ENCODE data around the gene JPH3.

DNA sequence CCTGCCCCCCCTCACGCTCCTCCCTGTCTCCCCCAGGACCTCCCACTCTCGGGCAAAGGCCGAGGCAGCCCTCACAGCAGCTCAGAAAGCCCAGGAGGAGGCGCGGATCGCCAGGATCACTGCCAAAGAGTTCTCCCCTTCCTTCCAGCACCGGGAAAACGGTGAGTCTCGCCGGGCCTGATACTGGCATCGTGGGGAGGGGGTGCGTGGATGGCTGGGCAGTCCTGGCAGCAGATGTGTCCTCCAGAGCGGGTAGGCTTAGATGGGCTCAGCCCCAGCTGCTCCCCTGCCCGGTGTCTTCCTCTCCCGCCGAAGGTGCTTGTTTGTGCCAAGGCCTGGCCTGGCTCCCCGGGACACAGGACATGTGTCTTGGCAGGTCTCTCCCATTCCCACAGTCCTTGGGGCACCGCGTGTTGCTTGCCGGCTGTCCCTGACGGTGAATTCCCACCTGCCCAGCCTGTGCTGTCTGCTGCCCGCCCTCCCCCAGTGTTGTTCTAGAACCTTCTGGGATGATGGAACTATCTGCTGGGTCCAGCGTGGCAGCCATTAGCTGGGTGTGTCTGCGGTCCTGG is 81.9 kb downstream of the JPH3 start:
- TF ChIP-seq, protein P1, sequence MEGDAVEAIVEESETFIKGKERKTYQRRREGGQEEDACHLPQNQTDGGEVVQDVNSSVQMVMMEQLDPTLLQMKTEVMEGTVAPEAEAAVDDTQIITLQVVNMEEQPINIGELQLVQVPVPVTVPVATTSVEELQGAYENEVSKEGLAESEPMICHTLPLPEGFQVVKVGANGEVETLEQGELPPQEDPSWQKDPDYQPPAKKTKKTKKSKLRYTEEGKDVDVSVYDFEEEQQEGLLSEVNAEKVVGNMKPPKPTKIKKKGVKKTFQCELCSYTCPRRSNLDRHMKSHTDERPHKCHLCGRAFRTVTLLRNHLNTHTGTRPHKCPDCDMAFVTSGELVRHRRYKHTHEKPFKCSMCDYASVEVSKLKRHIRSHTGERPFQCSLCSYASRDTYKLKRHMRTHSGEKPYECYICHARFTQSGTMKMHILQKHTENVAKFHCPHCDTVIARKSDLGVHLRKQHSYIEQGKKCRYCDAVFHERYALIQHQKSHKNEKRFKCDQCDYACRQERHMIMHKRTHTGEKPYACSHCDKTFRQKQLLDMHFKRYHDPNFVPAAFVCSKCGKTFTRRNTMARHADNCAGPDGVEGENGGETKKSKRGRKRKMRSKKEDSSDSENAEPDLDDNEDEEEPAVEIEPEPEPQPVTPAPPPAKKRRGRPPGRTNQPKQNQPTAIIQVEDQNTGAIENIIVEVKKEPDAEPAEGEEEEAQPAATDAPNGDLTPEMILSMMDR (IDR thresholded peaks at IDR 0.05; ENCODE audit: low read depth, low read length, poor library complexity, severe bottlenecking) = no peak
- TF ChIP-seq EZH2phosphoT487 (IDR thresholded peaks at IDR 0.05; ENCODE audit: borderline replicate concordance, low read length) = no peak

Measured in DOHH2 (cell line).